ENCODE data around the gene IER5L.

IER5L gene

DNA sequence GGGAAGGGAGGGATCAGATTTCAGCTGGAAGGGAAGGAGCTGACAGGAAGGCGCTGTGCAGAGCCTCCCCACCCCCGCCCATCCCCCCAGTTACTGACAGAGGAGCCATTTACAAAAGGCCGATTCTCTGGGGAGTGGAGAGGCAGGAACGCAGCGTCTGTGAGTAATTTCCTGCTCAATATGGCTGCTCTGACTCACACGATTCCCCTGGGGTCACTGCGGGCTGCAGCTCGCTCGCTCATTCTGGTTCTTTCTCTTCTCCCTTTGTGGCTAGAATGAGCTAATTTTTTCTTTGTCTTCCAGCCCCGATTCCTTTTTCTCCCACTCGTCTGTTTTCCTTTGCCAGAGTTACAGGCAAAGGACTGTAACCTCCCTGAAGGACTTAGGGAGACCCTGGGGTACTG, 38.1 kb downstream of the IER5L start:
- Histone ChIP-seq H3K9me2 (replicated peaks; ENCODE audit: insufficient read depth, low read length) (no peaks in the 10 kb centered on the region), H3K9ac (ENCODE audit: low read length) (peak overlapping the region; percentile 48), H3K4me2 (ENCODE audit: low read depth, low read length, poor library complexity, severe bottlenecking) (peak overlapping the region; percentile 59), H3K79me2 (ENCODE audit: insufficient read depth, low read length) (no peaks in the 10 kb centered on the region), H3K4me3 (ENCODE audit: insufficient read depth, low read length, poor library complexity, severe bottlenecking) (peak overlapping the region; percentile 29), H3K27me3 (ENCODE audit: low read length) (no peaks in the 10 kb centered on the region), H3F3A (ENCODE audit: insufficient read depth) (peaks cover 3% of the 10 kb centered on the region; the same call in 1 of the 2 replicates), H3K9me3 (ENCODE audit: insufficient read depth, low read length) (no peaks in the 10 kb centered on the region), H3K27ac (ENCODE audit: low read depth, low read length) (peak overlapping the region; percentile 74), H2AFZ (ENCODE audit: low read depth, low read length, severe bottlenecking) (peak overlapping the region; percentile 24), H4K20me1 (ENCODE audit: low read depth, low read length) (no peaks in the 10 kb centered on the region), H3K36me3 (ENCODE audit: low read length) (no peaks in the 10 kb centered on the region)
- TF ChIP-seq EZH2phosphoT487 (conservative IDR thresholded peaks at IDR 0.05; ENCODE audit: low read length), result no peak
- TF ChIP-seq, protein P1, sequence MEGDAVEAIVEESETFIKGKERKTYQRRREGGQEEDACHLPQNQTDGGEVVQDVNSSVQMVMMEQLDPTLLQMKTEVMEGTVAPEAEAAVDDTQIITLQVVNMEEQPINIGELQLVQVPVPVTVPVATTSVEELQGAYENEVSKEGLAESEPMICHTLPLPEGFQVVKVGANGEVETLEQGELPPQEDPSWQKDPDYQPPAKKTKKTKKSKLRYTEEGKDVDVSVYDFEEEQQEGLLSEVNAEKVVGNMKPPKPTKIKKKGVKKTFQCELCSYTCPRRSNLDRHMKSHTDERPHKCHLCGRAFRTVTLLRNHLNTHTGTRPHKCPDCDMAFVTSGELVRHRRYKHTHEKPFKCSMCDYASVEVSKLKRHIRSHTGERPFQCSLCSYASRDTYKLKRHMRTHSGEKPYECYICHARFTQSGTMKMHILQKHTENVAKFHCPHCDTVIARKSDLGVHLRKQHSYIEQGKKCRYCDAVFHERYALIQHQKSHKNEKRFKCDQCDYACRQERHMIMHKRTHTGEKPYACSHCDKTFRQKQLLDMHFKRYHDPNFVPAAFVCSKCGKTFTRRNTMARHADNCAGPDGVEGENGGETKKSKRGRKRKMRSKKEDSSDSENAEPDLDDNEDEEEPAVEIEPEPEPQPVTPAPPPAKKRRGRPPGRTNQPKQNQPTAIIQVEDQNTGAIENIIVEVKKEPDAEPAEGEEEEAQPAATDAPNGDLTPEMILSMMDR (IDR thresholded peaks at IDR 0.05; ENCODE audit: insufficient read depth, low read length, poor library complexity, severe bottlenecking), result no peak

DNA sequence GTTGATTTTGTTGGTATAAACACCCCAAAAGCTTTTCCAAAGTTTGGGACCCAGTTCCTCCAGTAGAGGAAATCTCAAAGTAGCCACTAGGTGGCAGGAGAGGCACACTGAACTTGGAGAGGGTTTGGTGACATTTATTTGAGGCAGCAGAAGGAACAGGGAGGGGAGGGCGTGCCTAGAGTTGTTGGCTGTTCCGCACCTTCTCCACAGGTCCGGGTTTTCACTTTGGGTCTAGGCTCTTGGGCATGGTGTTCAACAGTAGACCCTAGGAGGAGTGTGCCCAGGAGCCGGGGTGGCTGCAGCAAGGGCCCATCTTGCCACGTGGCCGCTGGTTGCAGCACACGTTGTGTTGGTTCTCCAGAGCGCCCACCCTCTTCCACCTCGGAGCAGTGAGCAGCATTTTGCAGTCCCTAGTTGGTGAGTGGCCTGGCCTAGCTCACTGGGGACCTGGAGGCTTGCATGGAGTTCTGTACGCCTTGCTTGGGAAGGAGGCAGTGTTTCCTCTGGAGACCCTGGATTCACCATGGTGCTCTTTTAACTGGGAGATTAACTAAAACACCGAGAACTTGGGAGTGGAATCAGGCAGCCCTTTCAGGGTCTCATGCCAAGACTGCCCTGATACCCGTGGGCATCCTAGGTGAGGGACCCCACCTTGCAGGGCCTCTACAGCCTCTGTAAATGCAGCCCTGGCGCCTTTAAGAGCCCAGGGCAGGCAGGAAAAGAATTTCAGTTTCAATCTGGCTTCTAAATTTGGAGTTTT, 38.6 kb downstream of the IER5L start:
- H3K9me3 ChIP-seq (ENCODE audit: insufficient read depth, low read length), result no peaks in the 10 kb centered on the region
- H3K79me2 ChIP-seq (ENCODE audit: insufficient read depth, low read length), result no peaks in the 10 kb centered on the region
- peak overlapping the region; percentile 74 for H3K27ac ChIP-seq (ENCODE audit: low read depth, low read length)
- H3K9me2 ChIP-seq (replicated peaks; ENCODE audit: insufficient read depth, low read length), result no peaks in the 10 kb centered on the region
- TF ChIP-seq, protein P1 (IDR thresholded peaks at IDR 0.05; ENCODE audit: insufficient read depth, low read length, poor library complexity, severe bottlenecking), result peak; percentile 93
- TF ChIP-seq EZH2phosphoT487 (conservative IDR thresholded peaks at IDR 0.05; ENCODE audit: low read length), result no peak
- no peaks in the 10 kb centered on the region for H3K27me3 ChIP-seq (ENCODE audit: low read length)
- no peaks in the 10 kb centered on the region for H3K36me3 ChIP-seq (ENCODE audit: low read length)
- peaks cover 3% of the 10 kb centered on the region; the same call in 1 of the 2 replicates for H3F3A ChIP-seq (ENCODE audit: insufficient read depth)
- peak overlapping the region; percentile 59 for H3K4me2 ChIP-seq (ENCODE audit: low read depth, low read length, poor library complexity, severe bottlenecking)
- peak overlapping the region; percentile 29 for H3K4me3 ChIP-seq (ENCODE audit: insufficient read depth, low read length, poor library complexity, severe bottlenecking)
- peak overlapping the region; percentile 48 for H3K9ac ChIP-seq (ENCODE audit: low read length)
- peak overlapping the region; percentile 24 for H2AFZ ChIP-seq (ENCODE audit: low read depth, low read length, severe bottlenecking)
- H4K20me1 ChIP-seq (ENCODE audit: low read depth, low read length), result no peaks in the 10 kb centered on the region

DNA sequence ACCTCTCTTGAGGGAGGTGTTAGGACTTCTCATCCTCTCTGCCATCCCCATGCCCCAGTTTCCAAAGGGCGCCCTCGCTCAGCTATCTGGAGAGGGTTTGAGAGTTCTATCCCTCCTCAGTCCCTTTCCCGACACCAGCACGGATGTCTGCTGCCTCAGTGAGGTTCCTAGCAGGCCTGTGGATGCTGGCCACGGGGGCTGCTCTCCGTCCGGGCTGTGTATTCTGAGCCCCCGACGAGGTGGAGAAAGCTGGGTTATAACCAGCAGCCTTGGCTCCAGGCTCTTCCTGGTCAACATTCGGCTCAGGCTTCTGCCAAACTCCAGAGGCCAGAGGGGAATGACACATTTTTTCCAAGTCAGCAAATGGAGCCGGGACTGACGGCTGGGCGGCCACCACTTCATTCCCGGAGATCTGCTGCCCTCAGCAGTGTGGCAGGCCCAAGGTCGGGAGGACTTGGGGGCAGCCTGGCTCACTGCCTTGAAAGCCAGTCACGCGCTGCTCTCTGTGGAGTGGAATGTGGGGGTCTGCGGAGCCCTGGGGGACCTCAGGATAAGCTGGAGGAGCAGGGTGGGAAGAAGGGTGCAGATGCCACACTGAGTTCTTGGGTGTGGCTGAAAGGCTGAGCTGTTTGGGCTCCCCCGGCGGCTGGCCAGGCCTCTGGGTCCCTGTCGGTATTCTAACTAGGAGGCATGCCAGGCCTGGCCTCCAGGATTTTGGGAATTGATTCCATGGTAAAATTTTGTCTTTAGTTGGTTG, 39.4 kb downstream of the IER5L start:
- Histone ChIP-seq H3K27ac (ENCODE audit: low read depth, low read length) (no peak overlapping the region), H3K27me3 (ENCODE audit: low read length) (no peaks in the 10 kb centered on the region), H2AFZ (ENCODE audit: low read depth, low read length, severe bottlenecking) (no peak overlapping the region), H3K9ac (ENCODE audit: low read length) (no peak overlapping the region), H3K79me2 (ENCODE audit: insufficient read depth, low read length) (no peaks in the 10 kb centered on the region), H3K9me2 (replicated peaks; ENCODE audit: insufficient read depth, low read length) (no peaks in the 10 kb centered on the region), H3K4me3 (ENCODE audit: insufficient read depth, low read length, poor library complexity, severe bottlenecking) (no peak overlapping the region), H3K36me3 (ENCODE audit: low read length) (no peaks in the 10 kb centered on the region), H3K4me2 (ENCODE audit: low read depth, low read length, poor library complexity, severe bottlenecking) (no peak overlapping the region), H4K20me1 (ENCODE audit: low read depth, low read length) (no peaks in the 10 kb centered on the region), H3K9me3 (ENCODE audit: insufficient read depth, low read length) (no peaks in the 10 kb centered on the region), H3F3A (ENCODE audit: insufficient read depth) (peaks cover 3% of the 10 kb centered on the region; the same call in 1 of the 2 replicates)
- TF ChIP-seq, protein P1 (IDR thresholded peaks at IDR 0.05; ENCODE audit: insufficient read depth, low read length, poor library complexity, severe bottlenecking), result no peak
- TF ChIP-seq EZH2phosphoT487 (conservative IDR thresholded peaks at IDR 0.05; ENCODE audit: low read length), result no peak

Measured in SU-DHL-6 (cell line).